SK-N-SH (cell line): ENCODE results near the gene LRP5.

Experiments
- NFIC ChIP-seq: IDR thresholded peaks from 2 replicates; pipeline ENCODE4 v1.4.0; 2012; ENCODE audit warnings: borderline replicate concordance
- SIN3A ChIP-seq: IDR thresholded peaks from 2 replicates; pipeline ENCODE4 v1.6.1; 2012; ENCODE audit warnings: low read depth, mild to moderate bottlenecking, low read length, moderate library complexity, borderline replicate concordance
- YY1 ChIP-seq: IDR thresholded peaks from 2 replicates; pipeline ENCODE4 v1.4.0; 2012; ENCODE audit warnings: low read depth, mild to moderate bottlenecking
- TF ChIP-seq, protein P1 (sequence below): fragments of 200-600 bp; sonication (generic); IDR thresholded peaks from 2 replicates; pipeline ENCODE4 v1.6.1; 2017; ENCODE audit warnings: antibody characterized with exemption, mild to moderate bottlenecking, moderate library complexity
- TF ChIP-seq, protein P2 (sequence below): IDR thresholded peaks from 2 replicates; pipeline ENCODE4; 2012

DNA sequence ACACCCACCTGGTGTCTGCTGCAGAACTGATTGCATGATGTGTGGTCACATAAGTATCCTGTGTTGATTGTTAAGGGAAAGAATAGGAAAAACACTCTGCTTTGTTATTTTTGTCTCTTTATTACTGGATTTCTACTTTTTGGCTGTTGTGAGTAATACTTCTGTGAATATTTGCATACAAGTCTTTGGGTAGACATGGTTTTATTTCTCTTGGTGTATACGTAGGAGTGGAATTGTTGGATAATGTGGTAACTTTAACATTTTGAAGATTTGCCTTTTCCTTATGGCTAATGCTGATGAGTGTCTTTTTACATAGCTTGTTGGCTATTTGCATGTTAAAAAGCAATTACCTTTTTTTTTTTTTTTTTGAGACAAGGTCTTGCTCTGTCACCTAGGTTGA is 161.3 kb downstream of the LRP5 start:
- TF ChIP-seq, protein P1, sequence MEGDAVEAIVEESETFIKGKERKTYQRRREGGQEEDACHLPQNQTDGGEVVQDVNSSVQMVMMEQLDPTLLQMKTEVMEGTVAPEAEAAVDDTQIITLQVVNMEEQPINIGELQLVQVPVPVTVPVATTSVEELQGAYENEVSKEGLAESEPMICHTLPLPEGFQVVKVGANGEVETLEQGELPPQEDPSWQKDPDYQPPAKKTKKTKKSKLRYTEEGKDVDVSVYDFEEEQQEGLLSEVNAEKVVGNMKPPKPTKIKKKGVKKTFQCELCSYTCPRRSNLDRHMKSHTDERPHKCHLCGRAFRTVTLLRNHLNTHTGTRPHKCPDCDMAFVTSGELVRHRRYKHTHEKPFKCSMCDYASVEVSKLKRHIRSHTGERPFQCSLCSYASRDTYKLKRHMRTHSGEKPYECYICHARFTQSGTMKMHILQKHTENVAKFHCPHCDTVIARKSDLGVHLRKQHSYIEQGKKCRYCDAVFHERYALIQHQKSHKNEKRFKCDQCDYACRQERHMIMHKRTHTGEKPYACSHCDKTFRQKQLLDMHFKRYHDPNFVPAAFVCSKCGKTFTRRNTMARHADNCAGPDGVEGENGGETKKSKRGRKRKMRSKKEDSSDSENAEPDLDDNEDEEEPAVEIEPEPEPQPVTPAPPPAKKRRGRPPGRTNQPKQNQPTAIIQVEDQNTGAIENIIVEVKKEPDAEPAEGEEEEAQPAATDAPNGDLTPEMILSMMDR, result no peak
- TF ChIP-seq YY1, result no peak
- no peak for TF ChIP-seq NFIC
- no peak for TF ChIP-seq SIN3A
- TF ChIP-seq, protein P2, sequence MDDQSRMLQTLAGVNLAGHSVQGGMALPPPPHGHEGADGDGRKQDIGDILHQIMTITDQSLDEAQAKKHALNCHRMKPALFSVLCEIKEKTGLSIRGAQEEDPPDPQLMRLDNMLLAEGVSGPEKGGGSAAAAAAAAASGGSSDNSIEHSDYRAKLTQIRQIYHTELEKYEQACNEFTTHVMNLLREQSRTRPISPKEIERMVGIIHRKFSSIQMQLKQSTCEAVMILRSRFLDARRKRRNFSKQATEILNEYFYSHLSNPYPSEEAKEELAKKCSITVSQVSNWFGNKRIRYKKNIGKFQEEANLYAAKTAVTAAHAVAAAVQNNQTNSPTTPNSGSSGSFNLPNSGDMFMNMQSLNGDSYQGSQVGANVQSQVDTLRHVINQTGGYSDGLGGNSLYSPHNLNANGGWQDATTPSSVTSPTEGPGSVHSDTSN, result no peak
